KMS-11 (cell line): Measurements from ENCODE around the gene SYCP2.

Experiments
- H2AFZ ChIP-seq: fragments of 200-600 bp; sonication (generic); 2 replicates; pipeline ENCODE4 v1.6.1; 2016; ENCODE audit warnings: antibody characterized with exemption, mixed run types, low read depth
- H3K27ac ChIP-seq: fragments of 200-600 bp; sonication (generic); 2 replicates; pipeline ENCODE4 v1.6.1; 2016; ENCODE audit warnings: mild to moderate bottlenecking, mixed run types
- H3K27me3 ChIP-seq: fragments of 200-600 bp; sonication (generic); 2 replicates; pipeline ENCODE4 v1.6.1; 2017; ENCODE audit warnings: mild to moderate bottlenecking, low read depth, mixed run types, moderate library complexity; ENCODE audit not compliant: insufficient read depth
- H3K36me3 ChIP-seq: fragments of 200-600 bp; sonication (generic); 2 replicates; pipeline ENCODE4 v1.6.1; 2017; ENCODE audit warnings: mild to moderate bottlenecking, mixed run types; ENCODE audit not compliant: insufficient read depth
- H3K4me1 ChIP-seq: fragments of 200-600 bp; sonication (generic); 2 replicates; pipeline ENCODE4 v1.6.1; 2016; ENCODE audit warnings: mild to moderate bottlenecking, low read depth, mixed run types; ENCODE audit not compliant: poor library complexity, severe bottlenecking
- H3K4me2 ChIP-seq: fragments of 200-600 bp; sonication (generic); 2 replicates; pipeline ENCODE4 v1.7.0; 2016; ENCODE audit warnings: mild to moderate bottlenecking, mixed run types
- H3K4me3 ChIP-seq: fragments of 200-600 bp; sonication (generic); IDR thresholded peaks from 2 replicates; pipeline ENCODE4 v1.6.1; 2017; ENCODE audit warnings: low read depth, low read length, mixed read lengths; ENCODE audit not compliant: insufficient read depth
- H3K79me2 ChIP-seq: fragments of 200-600 bp; sonication (generic); 2 replicates; pipeline ENCODE4 v1.6.1; 2016; ENCODE audit warnings: low read depth, mixed run types; ENCODE audit not compliant: insufficient read depth
- H3K9ac ChIP-seq: fragments of 200-600 bp; sonication (generic); 2 replicates; pipeline ENCODE4 v1.6.1; 2016; ENCODE audit warnings: mild to moderate bottlenecking, mixed run types
- H4K20me1 ChIP-seq: fragments of 200-600 bp; sonication (generic); 2 replicates; pipeline ENCODE4 v1.6.1; 2016; ENCODE audit warnings: mild to moderate bottlenecking, mixed run types; ENCODE audit not compliant: insufficient read depth
- TF ChIP-seq, protein P1 (sequence below): fragments of 200-600 bp; sonication (generic); conservative IDR thresholded peaks from 2 replicates; pipeline ENCODE4 v1.6.1; 2017; ENCODE audit warnings: low read depth, mild to moderate bottlenecking, antibody characterized with exemption, low read length, moderate library complexity, mixed read lengths

SYCP2 gene

DNA sequence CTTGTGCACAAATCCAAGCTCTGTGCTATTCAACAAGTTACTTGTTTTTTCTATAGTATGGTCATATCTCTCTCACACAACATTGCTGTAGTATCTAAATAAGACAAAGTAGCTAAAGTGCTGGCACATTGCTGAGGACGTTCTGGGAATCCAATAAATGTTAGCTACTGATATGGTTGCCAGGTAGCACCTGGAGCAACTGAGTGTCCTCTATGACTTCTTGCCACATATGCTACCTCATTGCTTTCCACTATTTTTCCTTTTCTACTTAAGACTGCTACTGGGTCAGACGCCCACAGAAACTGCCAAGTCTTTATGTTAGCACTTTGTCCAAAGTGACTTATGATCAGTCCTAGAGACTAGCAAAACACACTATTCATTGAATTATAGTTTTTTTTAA is 85.3 kb downstream of the SYCP2 start:
- no peaks in the 10 kb centered on the region for H3K27me3 ChIP-seq
- TF ChIP-seq, protein P1, sequence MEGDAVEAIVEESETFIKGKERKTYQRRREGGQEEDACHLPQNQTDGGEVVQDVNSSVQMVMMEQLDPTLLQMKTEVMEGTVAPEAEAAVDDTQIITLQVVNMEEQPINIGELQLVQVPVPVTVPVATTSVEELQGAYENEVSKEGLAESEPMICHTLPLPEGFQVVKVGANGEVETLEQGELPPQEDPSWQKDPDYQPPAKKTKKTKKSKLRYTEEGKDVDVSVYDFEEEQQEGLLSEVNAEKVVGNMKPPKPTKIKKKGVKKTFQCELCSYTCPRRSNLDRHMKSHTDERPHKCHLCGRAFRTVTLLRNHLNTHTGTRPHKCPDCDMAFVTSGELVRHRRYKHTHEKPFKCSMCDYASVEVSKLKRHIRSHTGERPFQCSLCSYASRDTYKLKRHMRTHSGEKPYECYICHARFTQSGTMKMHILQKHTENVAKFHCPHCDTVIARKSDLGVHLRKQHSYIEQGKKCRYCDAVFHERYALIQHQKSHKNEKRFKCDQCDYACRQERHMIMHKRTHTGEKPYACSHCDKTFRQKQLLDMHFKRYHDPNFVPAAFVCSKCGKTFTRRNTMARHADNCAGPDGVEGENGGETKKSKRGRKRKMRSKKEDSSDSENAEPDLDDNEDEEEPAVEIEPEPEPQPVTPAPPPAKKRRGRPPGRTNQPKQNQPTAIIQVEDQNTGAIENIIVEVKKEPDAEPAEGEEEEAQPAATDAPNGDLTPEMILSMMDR: no peak
- no peak overlapping the region for H3K4me3 ChIP-seq
- H3K4me1 ChIP-seq: no peaks in the 10 kb centered on the region
- H3K4me2 ChIP-seq: no peak overlapping the region
- H3K36me3 ChIP-seq: no peaks in the 10 kb centered on the region
- no peaks in the 10 kb centered on the region for H3K79me2 ChIP-seq
- no peak overlapping the region for H3K27ac ChIP-seq
- no peak overlapping the region for H3K9ac ChIP-seq
- no peak overlapping the region for H2AFZ ChIP-seq
- no peaks in the 10 kb centered on the region for H4K20me1 ChIP-seq

DNA sequence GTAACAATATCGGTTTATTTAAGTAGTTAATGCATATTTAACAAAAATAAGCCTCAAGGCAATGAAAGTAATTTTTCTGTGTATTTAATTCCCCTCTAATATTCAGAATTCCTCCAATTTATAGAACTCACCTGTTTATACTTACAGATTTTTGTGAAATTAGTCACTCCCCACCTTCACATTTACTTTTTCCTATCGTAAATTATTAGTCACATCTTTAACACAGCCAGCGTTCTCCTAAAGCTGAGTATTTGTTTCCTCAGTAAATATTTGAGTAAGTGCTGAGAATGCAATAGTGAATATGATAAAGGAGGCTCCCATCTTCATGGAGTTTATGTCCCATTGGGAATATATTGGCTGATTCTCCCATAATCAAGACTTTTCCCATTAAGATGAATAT is 88.0 kb downstream of the SYCP2 start:
- TF ChIP-seq, protein P1: no peak
- H3K4me1 ChIP-seq: no peaks in the 10 kb centered on the region
- H3K79me2 ChIP-seq: no peaks in the 10 kb centered on the region
- no peak overlapping the region for H3K4me3 ChIP-seq
- no peak overlapping the region for H3K9ac ChIP-seq
- H3K4me2 ChIP-seq: no peak overlapping the region
- no peak overlapping the region for H3K27ac ChIP-seq
- H3K36me3 ChIP-seq: no peaks in the 10 kb centered on the region
- no peaks in the 10 kb centered on the region for H4K20me1 ChIP-seq
- H2AFZ ChIP-seq: no peak overlapping the region
- no peaks in the 10 kb centered on the region for H3K27me3 ChIP-seq

DNA sequence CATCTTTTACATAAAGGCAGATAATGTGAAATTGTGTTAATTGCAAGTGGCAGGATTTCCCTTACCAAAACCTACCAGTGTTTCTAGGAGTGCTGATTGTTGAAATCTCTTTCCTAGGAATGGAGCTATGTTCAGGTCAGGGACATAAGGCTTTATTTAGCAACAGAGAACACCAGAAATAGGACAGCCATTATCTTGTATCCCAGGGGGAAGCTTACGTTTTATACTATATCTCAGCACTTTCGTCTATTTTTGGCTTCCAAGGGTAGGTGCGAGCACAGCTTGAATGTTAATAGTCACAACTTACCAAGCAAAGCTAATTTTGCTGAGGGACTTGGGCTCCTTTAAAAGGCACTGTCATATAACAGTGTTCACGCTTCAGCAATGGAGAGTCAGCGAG is 94.0 kb downstream of the SYCP2 start:
- Histone ChIP-seq H3K4me1 (no peaks in the 10 kb centered on the region), H3K27me3 (no peaks in the 10 kb centered on the region), H2AFZ (no peak overlapping the region), H3K4me2 (no peak overlapping the region), H4K20me1 (no peaks in the 10 kb centered on the region), H3K27ac (no peak overlapping the region), H3K9ac (no peak overlapping the region), H3K79me2 (no peaks in the 10 kb centered on the region), H3K4me3 (no peak overlapping the region), H3K36me3 (no peaks in the 10 kb centered on the region)
- TF ChIP-seq, protein P1: no peak

DNA sequence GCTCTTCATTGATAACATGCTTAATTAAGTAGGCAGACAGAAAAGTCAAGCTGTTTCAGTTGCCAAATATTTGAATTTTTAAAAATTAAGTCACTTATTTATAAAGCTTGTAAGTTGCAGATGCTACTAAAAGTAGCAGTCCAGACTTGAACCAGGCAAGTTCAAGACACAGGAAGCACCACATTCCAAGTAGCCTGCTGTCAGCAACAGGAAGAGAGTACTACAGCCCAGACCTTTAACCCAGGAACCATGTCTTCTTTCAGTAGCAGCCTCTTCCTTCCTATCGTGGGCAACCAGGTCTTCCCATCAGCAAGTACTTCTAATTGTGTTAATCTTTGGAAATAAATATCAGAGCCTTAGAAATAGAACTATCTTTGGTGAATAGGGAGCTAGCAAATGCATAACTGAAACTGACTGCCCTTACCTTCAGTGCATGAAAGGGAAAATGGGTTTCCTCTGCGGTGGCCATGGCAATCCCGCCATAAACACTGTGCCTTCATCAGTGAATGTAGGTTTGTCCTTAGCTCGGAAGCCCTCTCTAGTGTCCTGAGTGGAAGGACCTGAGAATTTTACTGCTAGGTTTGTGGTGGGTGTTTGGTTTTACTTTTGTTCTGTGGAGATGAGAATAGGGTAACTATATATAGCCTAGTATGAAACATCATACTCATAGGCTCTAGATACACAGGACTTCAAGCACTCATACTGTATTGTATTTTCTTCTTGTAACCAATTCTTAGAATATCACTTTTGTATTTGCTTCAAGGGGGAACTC is 95.6 kb downstream of the SYCP2 start:
- Histone ChIP-seq H3K4me3 (no peak overlapping the region), H3K36me3 (no peaks in the 10 kb centered on the region), H3K27ac (no peak overlapping the region), H3K4me2 (no peak overlapping the region), H4K20me1 (no peaks in the 10 kb centered on the region), H3K79me2 (no peaks in the 10 kb centered on the region), H3K9ac (no peak overlapping the region), H3K4me1 (no peaks in the 10 kb centered on the region), H3K27me3 (no peaks in the 10 kb centered on the region), H2AFZ (no peak overlapping the region)
- TF ChIP-seq, protein P1: no peak
